H9 (cell line): ENCODE data around the gene CUBN. TPM values are rescaled to one million over a fixed set of nuclear protein-coding genes. Genes with fewer than 3 reads are reported as not detected.

ENCODE experiments used
- DNase-seq: peaks from one replicate; pipeline ENCODE4 v3.0.0-alpha.2; 2017
- H2AFZ ChIP-seq: one replicate; pipeline ENCODE4 v1.6.1; 2013; ENCODE audit warnings: mild to moderate bottlenecking, low read length, control low read depth, moderate library complexity
- H2AK5ac ChIP-seq: 2 replicates; pipeline ENCODE4 v1.6.1; 2013; ENCODE audit warnings: low read length, control low read depth, mixed read lengths; ENCODE audit not compliant: insufficient read length
- H2BK120ac ChIP-seq: one replicate; pipeline ENCODE4 v1.6.1; 2013; ENCODE audit warnings: low read depth, mild to moderate bottlenecking, low read length, control low read depth, inconsistent platforms; ENCODE audit not compliant: poor library complexity, severe bottlenecking
- H2BK12ac ChIP-seq: 2 replicates; pipeline ENCODE4 v1.6.1; 2013; ENCODE audit warnings: low read length, control low read depth, mixed read lengths, low read depth; ENCODE audit not compliant: insufficient read length
- H2BK15ac ChIP-seq: 2 replicates; pipeline ENCODE4 v1.6.1; 2013; ENCODE audit warnings: low read depth, low read length, control low read depth
- H2BK20ac ChIP-seq: one replicate; pipeline ENCODE4 v1.6.1; 2013; ENCODE audit warnings: low read depth, mild to moderate bottlenecking, low read length, control low read depth, inconsistent platforms; ENCODE audit not compliant: poor library complexity, severe bottlenecking
- H2BK5ac ChIP-seq: 2 replicates; pipeline ENCODE4 v1.6.1; 2013; ENCODE audit warnings: low read length, control low read depth, mixed read lengths; ENCODE audit not compliant: insufficient read length
- H3K14ac ChIP-seq: 2 replicates; pipeline ENCODE4 v1.6.1; 2013; ENCODE audit warnings: low read length, control low read depth; ENCODE audit not compliant: insufficient read depth
- H3K18ac ChIP-seq: 2 replicates; pipeline ENCODE4 v1.6.1; 2013; ENCODE audit warnings: low read depth, mild to moderate bottlenecking, mixed read lengths, low read length, control low read depth; ENCODE audit not compliant: insufficient read length
- H3K23ac ChIP-seq: 2 replicates; pipeline ENCODE4 v1.6.1; 2013; ENCODE audit warnings: low read length, control low read depth, mixed read lengths, low read depth; ENCODE audit not compliant: insufficient read length
- H3K23me2 ChIP-seq: 2 replicates; pipeline ENCODE4 v1.6.1; 2013; ENCODE audit warnings: low read depth, mild to moderate bottlenecking, mixed read lengths, low read length, control low read depth; ENCODE audit not compliant: insufficient read length, poor library complexity, severe bottlenecking
- H3K27ac ChIP-seq: 2 replicates; pipeline ENCODE4 v1.5.1; 2013; ENCODE audit warnings: low read length, control low read depth, mixed read lengths, low read depth; ENCODE audit not compliant: insufficient read length
- H3K27me3 ChIP-seq: 2 replicates; pipeline ENCODE4 v1.6.1; 2013; ENCODE audit warnings: low read length, control low read depth, inconsistent platforms; ENCODE audit not compliant: insufficient read depth
- H3K4ac ChIP-seq: 2 replicates; pipeline ENCODE4 v1.6.1; 2013; ENCODE audit warnings: low read depth, mild to moderate bottlenecking, control low read depth, inconsistent platforms, low read length, moderate library complexity
- H3K4me1 ChIP-seq: 2 replicates; pipeline ENCODE4 v1.6.1; 2013; ENCODE audit warnings: low read length, control low read depth, inconsistent platforms; ENCODE audit not compliant: insufficient read depth
- H3K4me2 ChIP-seq: 2 replicates; pipeline ENCODE4 v1.6.1; 2013; ENCODE audit warnings: low read length, control low read depth, mixed read lengths; ENCODE audit not compliant: insufficient read length, insufficient read depth
- H3K56ac ChIP-seq: 2 replicates; pipeline ENCODE4 v1.6.1; 2013; ENCODE audit warnings: low read depth, mild to moderate bottlenecking, mixed read lengths, low read length, control low read depth; ENCODE audit not compliant: insufficient read length
- H3K79me1 ChIP-seq: 2 replicates; pipeline ENCODE4 v1.6.1; 2013; ENCODE audit warnings: low read depth, mild to moderate bottlenecking, moderate library complexity, low read length, control low read depth, inconsistent platforms; ENCODE audit not compliant: insufficient read depth, poor library complexity, severe bottlenecking
- H3K79me2 ChIP-seq: 2 replicates; pipeline ENCODE4 v1.6.1; 2013; ENCODE audit warnings: low read length, control low read depth, inconsistent platforms; ENCODE audit not compliant: insufficient read depth
- H3K9ac ChIP-seq: 2 replicates; pipeline ENCODE4 v1.6.1; 2013; ENCODE audit warnings: low read length, control low read depth, mixed read lengths; ENCODE audit not compliant: insufficient read length; ENCODE audit errors: extremely low read depth
- H3K9me3 ChIP-seq: one replicate; pipeline ENCODE4 v1.6.1; 2013; ENCODE audit warnings: low read depth, low read length, inconsistent platforms; ENCODE audit not compliant: control insufficient read depth
- H3T11ph ChIP-seq: one replicate; pipeline ENCODE4 v1.6.1; 2013; ENCODE audit warnings: mild to moderate bottlenecking, low read length, control low read depth, inconsistent platforms
- H4K20me1 ChIP-seq: one replicate; pipeline ENCODE4 v1.6.1; 2013; ENCODE audit not compliant: control insufficient read depth, insufficient read length, insufficient read depth
- H4K5ac ChIP-seq: 2 replicates; pipeline ENCODE4 v1.6.1; 2013; ENCODE audit warnings: low read depth, mild to moderate bottlenecking, mixed read lengths, low read length, control low read depth; ENCODE audit not compliant: insufficient read length
- H4K8ac ChIP-seq: replicated peaks from 2 replicates; pipeline ENCODE4 v1.6.1; 2013; ENCODE audit warnings: low read length, control low read depth, mixed read lengths, low read depth; ENCODE audit not compliant: insufficient read length
- H4K91ac ChIP-seq: 2 replicates; pipeline ENCODE4 v1.6.1; 2013; ENCODE audit warnings: low read depth, mild to moderate bottlenecking, moderate library complexity, mixed read lengths, low read length, control low read depth; ENCODE audit not compliant: insufficient read length
- H3K27ac Mint-ChIP-seq, 3 experiments: 2 replicates in 2 of 3; 3 replicates in 1 of 3; pipeline ENCODE4 v1.8.0; 2020 to 2021; ENCODE audit warnings: mixed read lengths in 3 of 3, mild to moderate bottlenecking in 1 of 3, moderate library complexity in 1 of 3
- H3K27me3 Mint-ChIP-seq: 2 replicates; pipeline ENCODE4 v1.8.0; 2021; ENCODE audit warnings: low read depth, mild to moderate bottlenecking, moderate library complexity, mixed read lengths
- H3K36me3 Mint-ChIP-seq, 3 experiments: 2 replicates in 2 of 3; 3 replicates in 1 of 3; pipeline ENCODE4 v1.8.0; 2020 to 2021; ENCODE audit warnings: low read depth in 3 of 3, mixed read lengths in 3 of 3; ENCODE audit not compliant: insufficient read depth in 1 of 3
- H3K4me1 Mint-ChIP-seq, 2 experiments: 2 replicates each; pipeline ENCODE4 v1.8.0; 2020; ENCODE audit warnings: mixed read lengths in 2 of 2
- H3K4me3 Mint-ChIP-seq, 2 experiments: 2 replicates in 1 of 2; 3 replicates in 1 of 2; pipeline ENCODE4 v1.8.0; 2020 to 2021; ENCODE audit warnings: mild to moderate bottlenecking in 2 of 2, mixed read lengths in 2 of 2, moderate library complexity in 1 of 2
- H3K9me3 Mint-ChIP-seq, 2 experiments: 2 replicates in 1 of 2; 3 replicates in 1 of 2; pipeline ENCODE4 v1.8.0; 2020; ENCODE audit warnings: mild to moderate bottlenecking in 2 of 2, mixed read lengths in 2 of 2, moderate library complexity in 1 of 2
- WGBS: extraction: QIAGEN DNeasy Blood & Tissue Kit; methylation state at CpG from one replicate; pipeline ENCODE4 v1.1.7; 2013; ENCODE audit warnings: missing lambda C conversion rate, low lambda C conversion rate, mixed read lengths; ENCODE audit not compliant: insufficient read length; ENCODE audit errors: extremely low coverage; 5-methylcytosine and 5-hydroxymethylcytosine counted together
- total RNA-seq: library from RNA; stranded (reverse); gene quantifications from 2 replicates; pipeline ENCODE4 v1.2.1, GENCODE V29; 2021
- TF ChIP-seq, protein P1 (sequence below): fragments of 200-600 bp; sonication (generic); conservative IDR thresholded peaks from 3 replicates; pipeline ENCODE4 v1.8.0; 2021; ENCODE audit warnings: antibody characterized with exemption, mild to moderate bottlenecking

The CUBN gene
- total RNA-seq, 1 experiment from 2014 or later: 0.26 TPM

DNA sequence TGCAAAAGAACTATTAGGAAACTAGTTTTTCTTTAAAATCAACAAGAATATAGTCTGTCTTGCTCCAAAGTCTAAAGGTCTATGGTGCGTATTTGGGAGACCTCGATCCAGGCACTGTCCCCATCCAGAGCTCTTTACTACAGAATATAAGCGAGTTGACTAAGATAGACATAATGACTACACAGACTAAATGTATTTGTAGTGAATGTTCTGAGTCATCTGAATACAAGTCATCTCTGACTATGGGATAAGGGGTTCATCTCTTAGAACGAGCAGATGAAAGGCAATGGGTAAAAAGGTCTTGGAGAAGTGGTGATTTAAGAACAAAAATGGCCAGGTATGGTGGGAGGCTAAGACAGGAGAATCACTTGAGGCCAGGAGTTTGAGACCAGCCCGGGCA, 176.3 kb downstream of the CUBN start:
- no peak overlapping the region for H3T11ph ChIP-seq
- H3K27ac Mint-ChIP-seq: peak overlapping the region in 1 of 3 experiments; percentile 49; a peak in 1 of 7 replicates
- no peak overlapping the region for H2BK20ac ChIP-seq
- H3K14ac ChIP-seq: no peak overlapping the region
- no peak overlapping the region for H3K23ac ChIP-seq
- H3K4me3 Mint-ChIP-seq: no peak overlapping the region
- peaks cover 2% of the 10 kb centered on the region; the same call in 1 of the 2 replicates for H3K27me3 Mint-ChIP-seq
- no peaks in the 10 kb centered on the region; a peak in 1 of 7 replicates for H3K36me3 Mint-ChIP-seq
- no peak overlapping the region for H3K9ac ChIP-seq
- no peaks in the 10 kb centered on the region for H3K79me2 ChIP-seq
- H3K4me1 Mint-ChIP-seq: peaks cover 26 to 29% of the 10 kb centered on the region in 2 experiments
- H4K5ac ChIP-seq: no peak overlapping the region
- H4K20me1 ChIP-seq: no peaks in the 10 kb centered on the region
- H2BK12ac ChIP-seq: no peak overlapping the region
- H3K4ac ChIP-seq: no peak overlapping the region
- H3K4me2 ChIP-seq: no peak overlapping the region
- no peaks in the 10 kb centered on the region for H3K79me1 ChIP-seq
- H3K9me3 Mint-ChIP-seq: no peaks in the 10 kb centered on the region
- H3K4me1 ChIP-seq: 0 out of 2 replicates have a peak, but pooled peaks cover 3% of the 10 kb centered on the region
- no peak overlapping the region for H4K91ac ChIP-seq
- TF ChIP-seq, protein P1, sequence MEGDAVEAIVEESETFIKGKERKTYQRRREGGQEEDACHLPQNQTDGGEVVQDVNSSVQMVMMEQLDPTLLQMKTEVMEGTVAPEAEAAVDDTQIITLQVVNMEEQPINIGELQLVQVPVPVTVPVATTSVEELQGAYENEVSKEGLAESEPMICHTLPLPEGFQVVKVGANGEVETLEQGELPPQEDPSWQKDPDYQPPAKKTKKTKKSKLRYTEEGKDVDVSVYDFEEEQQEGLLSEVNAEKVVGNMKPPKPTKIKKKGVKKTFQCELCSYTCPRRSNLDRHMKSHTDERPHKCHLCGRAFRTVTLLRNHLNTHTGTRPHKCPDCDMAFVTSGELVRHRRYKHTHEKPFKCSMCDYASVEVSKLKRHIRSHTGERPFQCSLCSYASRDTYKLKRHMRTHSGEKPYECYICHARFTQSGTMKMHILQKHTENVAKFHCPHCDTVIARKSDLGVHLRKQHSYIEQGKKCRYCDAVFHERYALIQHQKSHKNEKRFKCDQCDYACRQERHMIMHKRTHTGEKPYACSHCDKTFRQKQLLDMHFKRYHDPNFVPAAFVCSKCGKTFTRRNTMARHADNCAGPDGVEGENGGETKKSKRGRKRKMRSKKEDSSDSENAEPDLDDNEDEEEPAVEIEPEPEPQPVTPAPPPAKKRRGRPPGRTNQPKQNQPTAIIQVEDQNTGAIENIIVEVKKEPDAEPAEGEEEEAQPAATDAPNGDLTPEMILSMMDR: no peak
- no peak overlapping the region for H2AK5ac ChIP-seq
- no peak overlapping the region for H3K27ac ChIP-seq
- no CpG with 5 or more reads among the region's 5 CpGs for WGBS
- H3K56ac ChIP-seq: no peak overlapping the region
- H2BK120ac ChIP-seq: no peak overlapping the region
- H3K27me3 ChIP-seq: no peaks in the 10 kb centered on the region
- DNase-seq: no peak
- H4K8ac ChIP-seq: no peak overlapping the region
- no peak overlapping the region for H2BK15ac ChIP-seq
- no peaks in the 10 kb centered on the region for H3K9me3 ChIP-seq
- no peak overlapping the region for H2AFZ ChIP-seq
- H2BK5ac ChIP-seq: no peak overlapping the region
- no peaks in the 10 kb centered on the region for H3K23me2 ChIP-seq
- H3K18ac ChIP-seq: no peak overlapping the region
